ENCODE results near the gene KRT34. TPM values are rescaled to one million over a fixed set of nuclear protein-coding genes. Genes with fewer than 3 reads are reported as not detected.

The KRT34 gene
- total RNA-seq, 1 experiment from 2014 or later, result not detected

DNA sequence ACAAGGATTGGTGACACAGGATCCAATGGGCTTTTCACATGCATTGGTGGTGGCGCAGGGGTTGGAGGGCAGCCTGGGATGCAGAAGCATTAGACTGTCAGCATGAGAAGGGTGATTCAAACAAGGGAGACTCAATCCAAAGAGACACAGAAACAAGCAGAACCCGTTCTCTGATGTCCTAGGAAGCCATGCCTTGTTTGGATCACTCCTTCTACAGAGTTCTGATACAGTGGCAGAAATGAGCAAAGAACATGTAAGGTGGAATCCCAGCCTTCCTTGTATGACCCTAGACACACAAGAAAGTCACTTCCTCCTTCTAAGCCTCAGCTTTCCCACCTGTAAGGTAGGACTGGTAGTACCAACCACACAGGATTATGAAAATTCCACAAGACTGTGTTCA lies 18.2 kb downstream of the KRT34 start:
- Mint-ChIP-seq H3K36me3 (ENCODE audit: insufficient read depth, unreplicated experiment) (no peaks in the 10 kb centered on the region), H3K27ac (ENCODE audit: unreplicated experiment) (no peak overlapping the region), H3K4me1 (ENCODE audit: low read depth, unreplicated experiment) (peaks cover 41% of the 10 kb centered on the region), H3K9me3 (ENCODE audit: low read depth, unreplicated experiment) (no peaks in the 10 kb centered on the region), H3K4me3 (ENCODE audit: low read depth, unreplicated experiment) (no peak overlapping the region), H3K27me3 (ENCODE audit: unreplicated experiment) (no peaks in the 10 kb centered on the region)
- no peak for DNase-seq
- BruUV-seq (replicated peaks), result no TSS peak
- intact Hi-C loops (cut with micrococcal nuclease; ENCODE audit: unreplicated experiment), result loop anchor here (5.0 kb wide), 1 partner anchor 38 kb away; no protein-coding TSS in a partner anchor
- CTCF ChIA-PET, result no interaction called here
- TF ChIP-seq, protein P1, sequence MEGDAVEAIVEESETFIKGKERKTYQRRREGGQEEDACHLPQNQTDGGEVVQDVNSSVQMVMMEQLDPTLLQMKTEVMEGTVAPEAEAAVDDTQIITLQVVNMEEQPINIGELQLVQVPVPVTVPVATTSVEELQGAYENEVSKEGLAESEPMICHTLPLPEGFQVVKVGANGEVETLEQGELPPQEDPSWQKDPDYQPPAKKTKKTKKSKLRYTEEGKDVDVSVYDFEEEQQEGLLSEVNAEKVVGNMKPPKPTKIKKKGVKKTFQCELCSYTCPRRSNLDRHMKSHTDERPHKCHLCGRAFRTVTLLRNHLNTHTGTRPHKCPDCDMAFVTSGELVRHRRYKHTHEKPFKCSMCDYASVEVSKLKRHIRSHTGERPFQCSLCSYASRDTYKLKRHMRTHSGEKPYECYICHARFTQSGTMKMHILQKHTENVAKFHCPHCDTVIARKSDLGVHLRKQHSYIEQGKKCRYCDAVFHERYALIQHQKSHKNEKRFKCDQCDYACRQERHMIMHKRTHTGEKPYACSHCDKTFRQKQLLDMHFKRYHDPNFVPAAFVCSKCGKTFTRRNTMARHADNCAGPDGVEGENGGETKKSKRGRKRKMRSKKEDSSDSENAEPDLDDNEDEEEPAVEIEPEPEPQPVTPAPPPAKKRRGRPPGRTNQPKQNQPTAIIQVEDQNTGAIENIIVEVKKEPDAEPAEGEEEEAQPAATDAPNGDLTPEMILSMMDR (IDR thresholded peaks at IDR 0.05; ENCODE audit: unreplicated experiment), result no peak

DNA sequence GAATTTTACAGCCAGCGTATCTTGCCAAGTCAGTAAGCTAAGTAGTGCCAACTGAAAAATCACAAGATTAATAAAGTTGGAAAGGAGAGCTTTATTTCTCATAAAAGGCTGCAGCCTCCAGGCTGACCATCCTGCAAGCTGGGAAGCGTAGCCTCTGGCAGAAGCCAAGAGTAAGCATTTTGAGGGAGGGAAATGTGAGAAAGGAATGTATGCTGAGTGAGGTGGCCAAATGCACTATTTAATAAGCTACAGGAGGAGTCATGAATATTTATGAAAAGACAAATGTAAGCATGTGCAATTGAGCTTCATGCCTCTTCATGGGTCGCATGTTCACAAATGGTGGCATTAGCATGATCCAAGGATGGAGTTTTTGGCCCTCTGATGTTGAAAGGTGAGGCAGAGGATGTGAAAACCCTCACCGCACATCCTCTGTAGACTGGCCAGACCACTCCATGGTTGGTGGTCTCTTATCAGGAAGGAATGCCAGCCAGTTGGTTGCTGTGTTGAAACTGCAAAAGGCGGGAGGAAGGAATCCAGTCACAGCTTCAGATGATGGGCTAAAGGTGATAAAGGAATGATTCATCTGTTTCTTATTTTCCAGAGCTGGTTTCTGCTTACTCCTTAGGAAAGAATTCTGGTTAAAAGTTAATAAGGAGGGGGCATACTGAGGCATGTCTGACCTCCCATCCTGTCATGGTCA lies 21.7 kb downstream of the KRT34 start:
- no TSS peak for BruUV-seq (replicated peaks)
- H3K9me3 Mint-ChIP-seq (ENCODE audit: low read depth, unreplicated experiment), result no peaks in the 10 kb centered on the region
- H3K36me3 Mint-ChIP-seq (ENCODE audit: insufficient read depth, unreplicated experiment), result no peaks in the 10 kb centered on the region
- intact Hi-C loops (cut with micrococcal nuclease; ENCODE audit: unreplicated experiment), result loop anchor here (5.0 kb wide), 1 partner anchor 42 kb away; no protein-coding TSS in a partner anchor
- H3K4me1 Mint-ChIP-seq (ENCODE audit: low read depth, unreplicated experiment), result peaks cover 41% of the 10 kb centered on the region
- peak overlapping the region; percentile 61 for H3K27ac Mint-ChIP-seq (ENCODE audit: unreplicated experiment)
- CTCF ChIA-PET, result interaction anchor here (1.2 to 1.5 kb wide), 3 partner anchors 10 to 189 kb away, joined by 4 to 5 read pairs (median 4); no protein-coding TSS in a partner anchor
- TF ChIP-seq, protein P1 (IDR thresholded peaks at IDR 0.05; ENCODE audit: unreplicated experiment), result no peak
- peak; percentile 46 for DNase-seq
- no peak overlapping the region for H3K4me3 Mint-ChIP-seq (ENCODE audit: low read depth, unreplicated experiment)
- H3K27me3 Mint-ChIP-seq (ENCODE audit: unreplicated experiment), result no peaks in the 10 kb centered on the region

DNA sequence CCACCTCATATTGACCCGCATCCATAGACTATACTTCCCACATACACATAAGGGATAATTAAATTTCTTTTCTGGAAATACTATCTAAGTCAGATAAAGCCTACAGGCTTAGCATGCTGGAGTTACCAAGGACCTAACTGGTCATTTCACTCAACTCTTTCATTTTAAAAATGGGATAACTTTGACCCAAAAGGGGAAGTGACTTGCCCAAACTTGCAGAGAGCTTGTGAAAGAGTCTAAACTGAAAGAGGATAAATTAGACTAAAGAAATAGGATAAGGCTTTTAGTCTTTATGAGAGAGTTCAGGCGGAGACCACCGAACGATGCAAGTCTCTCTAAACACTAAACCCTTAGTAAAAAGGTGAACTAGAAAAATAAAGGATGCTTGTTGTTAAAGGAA lies 27.6 kb downstream of the KRT34 start:
- Mint-ChIP-seq H3K27me3 (ENCODE audit: unreplicated experiment) (peaks cover 13% of the 10 kb centered on the region), H3K4me3 (ENCODE audit: low read depth, unreplicated experiment) (no peak overlapping the region), H3K27ac (ENCODE audit: unreplicated experiment) (no peak overlapping the region), H3K4me1 (ENCODE audit: low read depth, unreplicated experiment) (peaks cover 2% of the 10 kb centered on the region), H3K36me3 (ENCODE audit: insufficient read depth, unreplicated experiment) (no peaks in the 10 kb centered on the region), H3K9me3 (ENCODE audit: low read depth, unreplicated experiment) (peaks cover 3% of the 10 kb centered on the region)
- DNase-seq, result no peak
- TF ChIP-seq, protein P1 (IDR thresholded peaks at IDR 0.05; ENCODE audit: unreplicated experiment), result no peak
- CTCF ChIA-PET, result interaction anchor here (0.5 to 0.7 kb wide), 3 partner anchors 187 to 1122 kb away, joined by 3 read pairs; no protein-coding TSS in a partner anchor
- no TSS peak for BruUV-seq (replicated peaks)
- intact Hi-C loops (cut with micrococcal nuclease; ENCODE audit: unreplicated experiment), result no loop called here

DNA sequence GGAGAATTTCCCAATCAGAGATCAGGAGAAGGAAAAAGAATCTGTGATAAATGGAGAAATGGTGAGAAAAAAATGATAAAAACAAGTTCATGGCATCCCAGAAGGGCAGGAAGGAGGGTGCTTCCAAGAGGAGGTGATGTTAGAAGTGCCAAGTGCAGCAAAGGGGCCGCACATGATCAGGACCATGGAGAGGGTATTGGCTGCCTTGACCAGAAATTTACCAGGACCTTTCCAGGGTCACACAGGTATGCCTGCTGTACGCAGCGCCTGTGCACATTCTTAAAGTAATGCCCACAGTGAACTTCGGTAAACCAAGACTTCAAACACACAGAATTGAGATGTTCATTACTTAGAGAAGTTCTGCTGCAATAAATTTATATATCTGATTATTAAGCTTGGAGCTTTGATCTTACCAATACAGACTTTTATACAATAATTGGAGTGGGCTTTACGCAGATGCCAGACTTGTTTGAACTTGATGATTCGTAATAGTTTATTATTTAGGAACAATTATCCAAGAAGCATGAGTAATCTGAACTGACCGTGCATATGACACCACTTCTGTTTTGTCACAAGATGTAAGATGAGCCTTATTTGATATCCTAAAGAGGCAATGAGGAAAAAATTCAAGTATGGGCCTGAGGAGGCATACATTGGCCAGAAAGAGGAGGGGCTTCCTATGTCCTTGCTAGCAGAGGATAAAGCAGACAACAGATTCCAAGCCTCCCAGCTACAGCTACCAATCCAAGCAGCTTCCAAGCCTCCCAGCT lies 29.3 kb downstream of the KRT34 start:
- intact Hi-C loops (cut with micrococcal nuclease; ENCODE audit: unreplicated experiment), result no loop called here
- Mint-ChIP-seq H3K9me3 (ENCODE audit: low read depth, unreplicated experiment) (peaks cover 3% of the 10 kb centered on the region), H3K27me3 (ENCODE audit: unreplicated experiment) (peaks cover 13% of the 10 kb centered on the region), H3K36me3 (ENCODE audit: insufficient read depth, unreplicated experiment) (no peaks in the 10 kb centered on the region), H3K4me1 (ENCODE audit: low read depth, unreplicated experiment) (peaks cover 6% of the 10 kb centered on the region), H3K4me3 (ENCODE audit: low read depth, unreplicated experiment) (no peak overlapping the region), H3K27ac (ENCODE audit: unreplicated experiment) (no peak overlapping the region)
- no TSS peak for BruUV-seq (replicated peaks)
- CTCF ChIA-PET, result no interaction called here
- TF ChIP-seq, protein P1 (IDR thresholded peaks at IDR 0.05; ENCODE audit: unreplicated experiment), result no peak
- DNase-seq, result no peak

Data from Calu3 (cell line).